Hepatocyte (in vitro differentiated cells): Measurements from ENCODE around the gene SETD4. TPM values are rescaled to one million over a fixed set of nuclear protein-coding genes. Genes with fewer than 3 reads are reported as not detected.

ENCODE experiments used
- DNase-seq: peaks from one replicate; pipeline ENCODE4 v3.0.0-alpha.2; 2016; ENCODE audit warnings: low spot score
- H2AFZ ChIP-seq: fragments of 200-600 bp; sonication (generic); 2 replicates; pipeline ENCODE4 v1.6.0; 2016; ENCODE audit warnings: antibody characterized with exemption, mild to moderate bottlenecking
- H3K27ac ChIP-seq: fragments of 200-600 bp; sonication (generic); 2 replicates; pipeline ENCODE4 v1.5.1; 2016; ENCODE audit warnings: mild to moderate bottlenecking
- H3K27me3 ChIP-seq: fragments of 200-600 bp; sonication (generic); 2 replicates; pipeline ENCODE4 v1.6.1; 2016
- H3K36me3 ChIP-seq: fragments of 200-600 bp; sonication (generic); replicated peaks from 2 replicates; pipeline ENCODE4 v1.5.1; 2016; ENCODE audit warnings: low read depth; ENCODE audit not compliant: insufficient read depth
- H3K4me1 ChIP-seq: fragments of 200-600 bp; sonication (generic); 2 replicates; pipeline ENCODE4 v1.5.1; 2016; ENCODE audit warnings: mild to moderate bottlenecking, moderate library complexity; ENCODE audit not compliant: insufficient read depth
- H3K4me2 ChIP-seq: fragments of 200-600 bp; sonication (generic); 2 replicates; pipeline ENCODE4 v1.6.0; 2016
- H3K4me3 ChIP-seq: fragments of 200-600 bp; sonication (generic); 2 replicates; pipeline ENCODE4 v1.5.1; 2016; ENCODE audit warnings: mild to moderate bottlenecking
- H3K79me2 ChIP-seq: fragments of 200-600 bp; sonication (generic); 2 replicates; pipeline ENCODE4 v1.6.0; 2017; ENCODE audit warnings: mild to moderate bottlenecking
- H3K9me2 ChIP-seq: fragments of 200-600 bp; sonication (generic); replicated peaks from 2 replicates; pipeline ENCODE4 v1.6.0; 2017; ENCODE audit warnings: mild to moderate bottlenecking; ENCODE audit not compliant: insufficient read depth
- H3K9me3 ChIP-seq: fragments of 200-600 bp; sonication (generic); 2 replicates; pipeline ENCODE4 v1.5.1; 2016; ENCODE audit warnings: low read depth, mild to moderate bottlenecking
- H4K20me1 ChIP-seq: fragments of 200-600 bp; sonication (generic); 2 replicates; pipeline ENCODE4 v1.6.0; 2016; ENCODE audit warnings: mild to moderate bottlenecking; ENCODE audit not compliant: insufficient read depth, poor library complexity, severe bottlenecking
- EZH2 ChIP-seq: fragments of 200-600 bp; sonication (generic); IDR thresholded peaks from 2 replicates; pipeline ENCODE4 v1.6.1; 2016; ENCODE audit warnings: antibody characterized with exemption, mild to moderate bottlenecking, borderline replicate concordance
- EZH2phosphoT487 ChIP-seq: fragments of 200-600 bp; sonication (generic); IDR thresholded peaks from one replicate; pipeline ENCODE4 v1.6.1; 2018; ENCODE audit warnings: antibody characterized with exemption, mild to moderate bottlenecking, low read depth, moderate library complexity; ENCODE audit not compliant: unreplicated experiment, severe bottlenecking
- WGBS: methylation state at CpG from one replicate; pipeline ENCODE4 v1.1.6; 2016; ENCODE audit warnings: low lambda C conversion rate; ENCODE audit errors: missing lambda C conversion rate; 5-methylcytosine and 5-hydroxymethylcytosine counted together
- polyA plus RNA-seq: library from polyadenylated mRNA; unstranded; fragments of >200 nt; fragmentation: Nextera tagmentation; extraction: Ambion mirVana; gene quantifications from 2 replicates; pipeline ENCODE4 v1.2.1, GENCODE V29; 2016
- total RNA-seq: library from RNA; depleted of rRNA; stranded (reverse); fragments of >200 nt; gene quantifications from 2 replicates; pipeline ENCODE4 v1.2.3, GENCODE V29; 2014
- TF ChIP-seq, protein P1 (sequence below): fragments of 200-600 bp; sonication (generic); IDR thresholded peaks from 2 replicates; pipeline ENCODE4 v1.5.1; 2016; ENCODE audit warnings: antibody characterized with exemption, mild to moderate bottlenecking; ENCODE audit not compliant: poor library complexity

Gene SETD4
- total and polyA plus RNA-seq, 2 experiments from 2014 or later = 13.7 to 16.6 TPM

- H3K4me1 ChIP-seq = peaks cover 4% of the 10 kb centered on the region
- no peak for DNase-seq
- H3K4me2 ChIP-seq = no peak overlapping the region
- no peaks in the 10 kb centered on the region for H3K79me2 ChIP-seq
- H3K4me3 ChIP-seq = no peak overlapping the region
- H3K27ac ChIP-seq = no peak overlapping the region
- H3K9me2 ChIP-seq = no peaks in the 10 kb centered on the region
- TF ChIP-seq EZH2phosphoT487 (no peak), EZH2 (no peak)
- TF ChIP-seq, protein P1, sequence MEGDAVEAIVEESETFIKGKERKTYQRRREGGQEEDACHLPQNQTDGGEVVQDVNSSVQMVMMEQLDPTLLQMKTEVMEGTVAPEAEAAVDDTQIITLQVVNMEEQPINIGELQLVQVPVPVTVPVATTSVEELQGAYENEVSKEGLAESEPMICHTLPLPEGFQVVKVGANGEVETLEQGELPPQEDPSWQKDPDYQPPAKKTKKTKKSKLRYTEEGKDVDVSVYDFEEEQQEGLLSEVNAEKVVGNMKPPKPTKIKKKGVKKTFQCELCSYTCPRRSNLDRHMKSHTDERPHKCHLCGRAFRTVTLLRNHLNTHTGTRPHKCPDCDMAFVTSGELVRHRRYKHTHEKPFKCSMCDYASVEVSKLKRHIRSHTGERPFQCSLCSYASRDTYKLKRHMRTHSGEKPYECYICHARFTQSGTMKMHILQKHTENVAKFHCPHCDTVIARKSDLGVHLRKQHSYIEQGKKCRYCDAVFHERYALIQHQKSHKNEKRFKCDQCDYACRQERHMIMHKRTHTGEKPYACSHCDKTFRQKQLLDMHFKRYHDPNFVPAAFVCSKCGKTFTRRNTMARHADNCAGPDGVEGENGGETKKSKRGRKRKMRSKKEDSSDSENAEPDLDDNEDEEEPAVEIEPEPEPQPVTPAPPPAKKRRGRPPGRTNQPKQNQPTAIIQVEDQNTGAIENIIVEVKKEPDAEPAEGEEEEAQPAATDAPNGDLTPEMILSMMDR = no peak
- WGBS = 75% methylated on average over 3 of the region's 3 CpGs
- H3K36me3 ChIP-seq = no peaks in the 10 kb centered on the region
- H3K27me3 ChIP-seq = peaks cover 6% of the 10 kb centered on the region
- no peaks in the 10 kb centered on the region for H4K20me1 ChIP-seq
- H2AFZ ChIP-seq = no peak overlapping the region
- no peaks in the 10 kb centered on the region for H3K9me3 ChIP-seq
These were observed 38.7 kb upstream of the SETD4 start for GRCh38 chr21:36099000-36099399.

- H4K20me1 ChIP-seq = no peaks in the 10 kb centered on the region
- no peak overlapping the region for H3K27ac ChIP-seq
- TF ChIP-seq EZH2phosphoT487 (no peak), EZH2 (no peak)
- TF ChIP-seq, protein P1 = no peak
- H3K4me2 ChIP-seq = no peak overlapping the region
- H3K79me2 ChIP-seq = no peaks in the 10 kb centered on the region
- H3K4me1 ChIP-seq = peaks cover 4% of the 10 kb centered on the region
- H3K4me3 ChIP-seq = no peak overlapping the region
- WGBS = 80% methylated on average over 2 of the region's 2 CpGs
- no peak for DNase-seq
- H2AFZ ChIP-seq = no peak overlapping the region
- H3K9me3 ChIP-seq = no peaks in the 10 kb centered on the region
- H3K36me3 ChIP-seq = no peaks in the 10 kb centered on the region
- H3K9me2 ChIP-seq = no peaks in the 10 kb centered on the region
- H3K27me3 ChIP-seq = peaks cover 6% of the 10 kb centered on the region
These were observed 37.8 kb upstream of the SETD4 start for GRCh38 chr21:36098182-36098532.

- DNase-seq = no peak
- Histone ChIP-seq H4K20me1 (no peaks in the 10 kb centered on the region), H2AFZ (no peak overlapping the region), H3K9me3 (no peaks in the 10 kb centered on the region), H3K27ac (no peak overlapping the region), H3K9me2 (no peaks in the 10 kb centered on the region), H3K4me3 (no peak overlapping the region), H3K36me3 (no peaks in the 10 kb centered on the region), H3K27me3 (peaks cover 6% of the 10 kb centered on the region), H3K4me2 (no peak overlapping the region), H3K4me1 (peaks cover 4% of the 10 kb centered on the region), H3K79me2 (no peaks in the 10 kb centered on the region)
- 74% methylated on average over 8 of the region's 8 CpGs for WGBS
- TF ChIP-seq, protein P1 = no peak
These were observed 37.3 kb upstream of the SETD4 start for GRCh38 chr21:36097427-36098181.
